ENCODE data around the gene MED25. TPM values are rescaled to one million over a fixed set of nuclear protein-coding genes. Genes with fewer than 3 reads are reported as not detected.

The MED25 gene
- 10 to 100 TPM in 11 of 12 donors, not detected in 1; 26.4 to 44.2 (median 29.5) TPM for polyA plus RNA-seq (ENCODE audit: insufficient read length in 12 of 12)
- long read RNA-seq, donor 1, partial matches to known transcripts, result 6 of 11 reads
- long read RNA-seq, donor 1, other reads (novel, unspliced or antisense), result 0 of 11 reads
- long read RNA-seq, donor 2, partial matches to known transcripts, result 0 of 1 reads
- long read RNA-seq, donor 2, other reads (novel, unspliced or antisense), result 0 of 1 reads
- long read RNA-seq, donor 3, partial matches to known transcripts, result 0 of 4 reads
- long read RNA-seq, donor 3, other reads (novel, unspliced or antisense), result 0 of 4 reads
- long read RNA-seq, donor 4, partial matches to known transcripts, result 0 of 1 reads
- long read RNA-seq, donor 4, other reads (novel, unspliced or antisense), result 0 of 1 reads
- long read RNA-seq, donor 5, partial matches to known transcripts, result 0 of 4 reads
- long read RNA-seq, donor 5, other reads (novel, unspliced or antisense), result 0 of 4 reads
- long read RNA-seq, donor 6, partial matches to known transcripts, result 0 of 2 reads
- long read RNA-seq, donor 6, other reads (novel, unspliced or antisense), result 0 of 2 reads
- long read RNA-seq, donor 7, partial matches to known transcripts, result 0 of 1 reads
- long read RNA-seq, donor 7, other reads (novel, unspliced or antisense), result 0 of 1 reads
- long read RNA-seq, donor 8, partial matches to known transcripts, result 0 of 3 reads
- long read RNA-seq, donor 8, other reads (novel, unspliced or antisense), result 0 of 3 reads
- long read RNA-seq, donor 9, partial matches to known transcripts, result 0 of 1 reads
- long read RNA-seq, donor 9, other reads (novel, unspliced or antisense), result 0 of 1 reads
- long read RNA-seq, donor 10, partial matches to known transcripts, result 0 of 4 reads
- long read RNA-seq, donor 10, other reads (novel, unspliced or antisense), result 0 of 4 reads
- long read RNA-seq, donor 11, partial matches to known transcripts, result 0 of 1 reads
- long read RNA-seq, donor 11, other reads (novel, unspliced or antisense), result 0 of 1 reads

GRCh38 chr19:49817964-49818648 lies at the start of gene MED25:
Gene MED25, plus strand, starts transcription at chr19:49818289. Its CDS starts 53 bp downstream, at chr19:49818342.
- DNase-seq, result peak; percentile 95

- DNase-seq, result no peak
These were observed 47.6 kb upstream of the MED25 start for GRCh38 chr19:49770529-49770928.

- DNase-seq, result no peak
These were observed 46.4 kb upstream of the MED25 start for GRCh38 chr19:49771674-49772139.

- no peak for DNase-seq
These were observed 45.1 kb upstream of the MED25 start for GRCh38 chr19:49772850-49773432.

GRCh38 chr19:49773663-49774350 lies 44.3 kb upstream of the MED25 start:
- no peak for DNase-seq

GRCh38 chr19:49774969-49775368 lies 43.1 kb upstream of the MED25 start:
- DNase-seq, result no peak

- DNase-seq, result no peak
These were observed 42.2 kb upstream of the MED25 start for GRCh38 chr19:49775742-49776370.

GRCh38 chr19:49776371-49776764 lies 41.7 kb upstream of the MED25 start:
- no peak for DNase-seq

- no peak for DNase-seq
These were observed 38.1 kb upstream of the MED25 start for GRCh38 chr19:49779731-49780555.

GRCh38 chr19:49780861-49781260 lies 37.2 kb upstream of the MED25 start:
- DNase-seq, result no peak

- no peak for DNase-seq
These were observed 36.7 kb upstream of the MED25 start for GRCh38 chr19:49781394-49781793.

- no peak for DNase-seq
These were observed 35.6 kb upstream of the MED25 start for GRCh38 chr19:49782515-49782914.

GRCh38 chr19:49786376-49786820 lies 31.7 kb upstream of the MED25 start:
- no peak for DNase-seq

- no peak for DNase-seq
These were observed 30.3 kb upstream of the MED25 start for GRCh38 chr19:49787746-49788145.

GRCh38 chr19:49788857-49789256 lies 29.2 kb upstream of the MED25 start:
- DNase-seq, result no peak

- DNase-seq, result no peak
These were observed 27.2 kb upstream of the MED25 start for GRCh38 chr19:49790866-49791265.

- DNase-seq, result no peak
These were observed 26.2 kb upstream of the MED25 start for GRCh38 chr19:49791776-49792445.

- DNase-seq, result no peak
These were observed 25.1 kb upstream of the MED25 start for GRCh38 chr19:49792829-49793560.

Measured in muscle of arm (tissue), 14 donors.